SK-N-SH (cell line): Measurements from ENCODE around the gene PRPS1. TPM values are rescaled to one million over a fixed set of nuclear protein-coding genes. Genes with fewer than 3 reads are reported as not detected.

Experiments used
- CTCF ChIA-PET: fragments of 300-600, 350-600 bp; formaldehyde crosslinking; extraction: SDS; loops from one replicate; lab custom pipeline; 2021; lab: Yijun Ruan, JAX
- POLR2A ChIA-PET: fragments of 350-600 bp; sonication (Branson Sonifier 250); formaldehyde crosslinking; extraction: SDS; loops from one replicate; lab custom pipeline; 2020; ENCODE audit warnings: antibody characterized with exemption, inconsistent platforms; lab: Yijun Ruan, JAX
- DNase-seq: peaks from one replicate; pipeline ENCODE4 v3.0.0; 2012
- H2AFZ ChIP-seq: fragments of 200-600 bp; sonication (generic); 2 replicates; pipeline ENCODE4 v1.8.1; 2016; ENCODE audit warnings: antibody characterized with exemption, mild to moderate bottlenecking, low read depth
- H3F3A ChIP-seq: fragments of 200-600 bp; sonication (generic); replicated peaks from 2 replicates; pipeline ENCODE3; 2016; ENCODE audit warnings: antibody characterized with exemption, mild to moderate bottlenecking; ENCODE audit not compliant: insufficient read depth
- H3K27ac ChIP-seq, 2 experiments: fragments of 200-500 bp in 1 of 2; fragments of 200-600 bp in 1 of 2; sonication (Bioruptor generic) in 1 of 2; sonication (generic), shearing (Covaris generic) in 1 of 2; 2 replicates each; pipeline versions ENCODE4 v1.5.1 to v1.6.1; 2014 to 2016; ENCODE audit warnings: low read depth in 2 of 2, inconsistent platforms in 1 of 2, low read length in 1 of 2, mild to moderate bottlenecking in 1 of 2, mixed read lengths in 1 of 2
- H3K27me3 ChIP-seq: fragments of 200-600 bp; sonication (generic), shearing (Covaris generic); 2 replicates; pipeline ENCODE4 v1.6.1; 2016; ENCODE audit warnings: mixed run types; ENCODE audit not compliant: insufficient read depth
- H3K36me3 ChIP-seq, 2 experiments: fragments of 200-500 bp in 1 of 2; fragments of 200-600 bp in 1 of 2; sonication (Bioruptor generic) in 1 of 2; sonication (generic) in 1 of 2; replicated peaks in 1 of 2; 2 replicates each; pipeline versions ENCODE3 to v1.5.1; 2014 to 2016; ENCODE audit warnings: low read length in 1 of 2, mild to moderate bottlenecking in 1 of 2; ENCODE audit not compliant: insufficient read depth in 2 of 2, control insufficient read depth in 1 of 2
- H3K4me1 ChIP-seq, 2 experiments: fragments of 200-500 bp in 1 of 2; fragments of 200-600 bp in 1 of 2; sonication (Bioruptor generic) in 1 of 2; sonication (generic), shearing (Covaris generic) in 1 of 2; 2 replicates each; pipeline versions ENCODE4 v1.5.1 to v1.6.1; 2014 to 2016; ENCODE audit warnings: low read depth in 1 of 2, low read length in 1 of 2, mixed run types in 1 of 2; ENCODE audit not compliant: insufficient read depth in 2 of 2, control insufficient read depth in 1 of 2
- H3K4me2 ChIP-seq: fragments of 200-600 bp; sonication (generic), shearing (Covaris generic); 2 replicates; pipeline ENCODE4 v1.6.1; 2017; ENCODE audit warnings: mixed run types
- H3K4me3 ChIP-seq, 2 experiments: fragments of 200-500 bp in 1 of 2; fragments of 200-600 bp in 1 of 2; sonication (Bioruptor generic) in 1 of 2; sonication (generic), shearing (Covaris generic) in 1 of 2; 2 replicates each; pipeline versions ENCODE4 v1.5.1 to v1.8.1; 2014 to 2016; ENCODE audit warnings: low read depth in 2 of 2, inconsistent platforms in 1 of 2, low read length in 1 of 2, mild to moderate bottlenecking in 1 of 2, mixed read lengths in 1 of 2, moderate library complexity in 1 of 2
- H3K79me2 ChIP-seq: fragments of 200-600 bp; sonication (generic); 2 replicates; pipeline ENCODE4 v1.8.1; 2017; ENCODE audit warnings: mild to moderate bottlenecking; ENCODE audit not compliant: insufficient read depth
- H3K9ac ChIP-seq: fragments of 200-600 bp; sonication (generic); 2 replicates; pipeline ENCODE4 v1.6.1; 2017; ENCODE audit warnings: mixed run types
- H3K9me2 ChIP-seq: fragments of 200-600 bp; sonication (generic); 2 replicates; pipeline ENCODE4 v1.6.1; 2017; ENCODE audit warnings: mixed run types
- H3K9me3 ChIP-seq: fragments of 200-600 bp; sonication (generic); 2 replicates; pipeline ENCODE4 v1.6.1; 2017; ENCODE audit warnings: mixed run types, mild to moderate bottlenecking, moderate library complexity
- H4K20me1 ChIP-seq: fragments of 200-600 bp; sonication (generic); 2 replicates; pipeline ENCODE4 v1.6.1; 2017; ENCODE audit warnings: mild to moderate bottlenecking, mixed run types; ENCODE audit not compliant: insufficient read depth
- CHD2 ChIP-seq: fragments of 150-350 bp; IDR thresholded peaks from 2 replicates; pipeline ENCODE4 v1.6.1; 2018; ENCODE audit warnings: low read length; ENCODE audit not compliant: partially characterized antibody
- ELF1 ChIP-seq: IDR thresholded peaks from 2 replicates; pipeline ENCODE4 v1.4.0; 2012
- EZH2phosphoT487 ChIP-seq: fragments of 200-600 bp; sonication (generic); IDR thresholded peaks from 2 replicates; pipeline ENCODE4 v1.6.1; 2017; ENCODE audit warnings: low read depth, mixed run types, mild to moderate bottlenecking, antibody characterized with exemption, moderate library complexity, borderline replicate concordance
- FOSL2 ChIP-seq: IDR thresholded peaks from 2 replicates; pipeline ENCODE4 v1.4.0; 2012; ENCODE audit warnings: low read depth, mild to moderate bottlenecking, moderate library complexity, borderline replicate concordance
- MXI1 ChIP-seq: IDR thresholded peaks from 2 replicates; pipeline ENCODE4 v1.6.1; 2012; ENCODE audit warnings: mild to moderate bottlenecking, low read depth, low read length, improper control_type of control experiment
- NFIC ChIP-seq: IDR thresholded peaks from 2 replicates; pipeline ENCODE4 v1.4.0; 2012; ENCODE audit warnings: borderline replicate concordance
- NRF1 ChIP-seq: IDR thresholded peaks from 2 replicates; pipeline ENCODE4 v1.6.1; 2012; ENCODE audit warnings: low read depth, mild to moderate bottlenecking, low read length
- POLR2AphosphoS5 ChIP-seq: IDR thresholded peaks from 2 replicates; pipeline ENCODE4 v1.6.1; 2012; ENCODE audit warnings: low read depth, low read length
- RAD21 ChIP-seq: IDR thresholded peaks from 2 replicates; pipeline ENCODE4 v1.6.1; 2012; ENCODE audit warnings: mild to moderate bottlenecking, low read length
- RFX5 ChIP-seq: IDR thresholded peaks from 2 replicates; pipeline ENCODE4 v1.6.1; 2012; ENCODE audit warnings: mild to moderate bottlenecking, improper control_type of control experiment, low read length
- SMC3 ChIP-seq: IDR thresholded peaks from 2 replicates; pipeline ENCODE4 v1.6.1; 2012; ENCODE audit warnings: low read depth, low read length, improper control_type of control experiment
- TAF1 ChIP-seq: IDR thresholded peaks from 2 replicates; pipeline ENCODE4 v1.6.1; 2012; ENCODE audit warnings: low read depth, mild to moderate bottlenecking, low read length, moderate library complexity, borderline replicate concordance
- TCF12 ChIP-seq: IDR thresholded peaks from 2 replicates; pipeline ENCODE4 v1.4.0; 2012
- USF2 ChIP-seq: fragments of 150-350 bp; IDR thresholded peaks from 2 replicates; pipeline ENCODE4 v1.6.1; 2017; ENCODE audit warnings: antibody characterized with exemption, low read length, low read depth, borderline replicate concordance
- YY1 ChIP-seq: IDR thresholded peaks from 2 replicates; pipeline ENCODE4 v1.4.0; 2012; ENCODE audit warnings: low read depth, mild to moderate bottlenecking
- WGBS: methylation state at CpG from one replicate; pipeline ENCODE4 v1.1.6; 2017; ENCODE audit warnings: low lambda C conversion rate; 5-methylcytosine and 5-hydroxymethylcytosine counted together
- polyA plus RNA-seq, 3 experiments: library from polyadenylated mRNA; depleted of rRNA; stranded (reverse); fragments of >200 nt; gene quantifications; 2 replicates each; pipeline ENCODE4 v1.2.3, GENCODE V29; 2012
- TF ChIP-seq, protein P1 (sequence below): IDR thresholded peaks from 2 replicates; pipeline ENCODE4; 2012
- TF ChIP-seq, protein P2 (sequence below): IDR thresholded peaks from 2 replicates; pipeline ENCODE4 v1.6.1; 2012; ENCODE audit warnings: mild to moderate bottlenecking, low read depth, low read length, moderate library complexity
- TF ChIP-seq, protein P3 (sequence below): IDR thresholded peaks from 2 replicates; pipeline ENCODE4 v1.4.0; 2012; ENCODE audit warnings: low read depth, borderline replicate concordance

The PRPS1 gene
- polyA plus RNA-seq (2012; rRNA removed), result 42.3 and 64.9 TPM in 2 replicates
- 63.1 and 63.6 TPM in 2 replicates for polyA plus RNA-seq (2012; cell fraction: cytosol; rRNA removed)
- polyA plus RNA-seq (2012; cell fraction: nucleus; rRNA removed), result 23.8 and 35.8 TPM in 2 replicates

GRCh38 chrX:107627838-107628661, at the start of gene PRPS1:
Gene PRPS1 (plus strand): TSS chrX:107628510. CDS start chrX:107628629, 119 bp downstream.
- TF ChIP-seq TAF1 (peak; percentile 58; the same call in 1 of the 2 replicates), POLR2AphosphoS5 (peak; percentile 64), MXI1 (peak; percentile 79; the same call in 1 of the 2 replicates), SMC3 (no peak), FOSL2 (no peak), YY1 (peak; percentile 88)
- Histone ChIP-seq H3K79me2 (peaks cover 42% of the 10 kb centered on the region), H3K9ac (peak within 1 kb of the TSS; percentile 83), H2AFZ (peak within 1 kb of the TSS; percentile 76), H3K4me1 (peaks cover 0 to 5% of the 10 kb centered on the region in 2 experiments; a peak in 1 of 4 replicates), H3K27me3 (no peaks in the 10 kb centered on the region; the same call in 1 of the 2 replicates), H3K4me3 (peak within 1 kb of the TSS; percentile 67 to 75), H3K9me3 (no peaks in the 10 kb centered on the region), H3K4me2 (peak within 1 kb of the TSS; percentile 75), H3K36me3 (no peaks in the 10 kb centered on the region), H3K27ac (peak within 1 kb of the TSS; percentile 59 to 60), H3F3A (no peaks in the 10 kb centered on the region), H3K9me2 (no peaks in the 10 kb centered on the region), H4K20me1 (peaks cover 13% of the 10 kb centered on the region)
- ChIA-PET POLR2A (interaction anchor here (0.7 to 1.3 kb wide), 2 partner anchors 64 to 88 kb away, joined by 3 read pairs; no protein-coding TSS in a partner anchor), CTCF (interaction anchor here (1.2 kb wide), 1 partner anchor 89 kb away, joined by 3 read pairs; no protein-coding TSS in a partner anchor)
- WGBS, result 6% methylated on average over 20 of the region's 37 CpGs
- DNase-seq, result peak; percentile 84

- no peak overlapping the region for H2AFZ ChIP-seq
- 12% methylated on average over 3 of the region's 3 CpGs for WGBS
Observed at GRCh38 chrX:107579956-107580355, 48.4 kb upstream of the PRPS1 start.

More at GRCh38 chrX:107579956-107580355, 48.4 kb upstream of the PRPS1 start:
- no peak for DNase-seq
- TF ChIP-seq USF2 (no peak), POLR2AphosphoS5 (no peak), SMC3 (no peak), ELF1 (no peak), NRF1 (no peak), FOSL2 (no peak), CHD2 (no peak), NFIC (no peak), EZH2phosphoT487 (no peak), RAD21 (no peak), TCF12 (no peak), RFX5 (no peak), MXI1 (no peak)
- TF ChIP-seq, protein P1, sequence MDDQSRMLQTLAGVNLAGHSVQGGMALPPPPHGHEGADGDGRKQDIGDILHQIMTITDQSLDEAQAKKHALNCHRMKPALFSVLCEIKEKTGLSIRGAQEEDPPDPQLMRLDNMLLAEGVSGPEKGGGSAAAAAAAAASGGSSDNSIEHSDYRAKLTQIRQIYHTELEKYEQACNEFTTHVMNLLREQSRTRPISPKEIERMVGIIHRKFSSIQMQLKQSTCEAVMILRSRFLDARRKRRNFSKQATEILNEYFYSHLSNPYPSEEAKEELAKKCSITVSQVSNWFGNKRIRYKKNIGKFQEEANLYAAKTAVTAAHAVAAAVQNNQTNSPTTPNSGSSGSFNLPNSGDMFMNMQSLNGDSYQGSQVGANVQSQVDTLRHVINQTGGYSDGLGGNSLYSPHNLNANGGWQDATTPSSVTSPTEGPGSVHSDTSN, result no peak
- TF ChIP-seq, protein P2, sequence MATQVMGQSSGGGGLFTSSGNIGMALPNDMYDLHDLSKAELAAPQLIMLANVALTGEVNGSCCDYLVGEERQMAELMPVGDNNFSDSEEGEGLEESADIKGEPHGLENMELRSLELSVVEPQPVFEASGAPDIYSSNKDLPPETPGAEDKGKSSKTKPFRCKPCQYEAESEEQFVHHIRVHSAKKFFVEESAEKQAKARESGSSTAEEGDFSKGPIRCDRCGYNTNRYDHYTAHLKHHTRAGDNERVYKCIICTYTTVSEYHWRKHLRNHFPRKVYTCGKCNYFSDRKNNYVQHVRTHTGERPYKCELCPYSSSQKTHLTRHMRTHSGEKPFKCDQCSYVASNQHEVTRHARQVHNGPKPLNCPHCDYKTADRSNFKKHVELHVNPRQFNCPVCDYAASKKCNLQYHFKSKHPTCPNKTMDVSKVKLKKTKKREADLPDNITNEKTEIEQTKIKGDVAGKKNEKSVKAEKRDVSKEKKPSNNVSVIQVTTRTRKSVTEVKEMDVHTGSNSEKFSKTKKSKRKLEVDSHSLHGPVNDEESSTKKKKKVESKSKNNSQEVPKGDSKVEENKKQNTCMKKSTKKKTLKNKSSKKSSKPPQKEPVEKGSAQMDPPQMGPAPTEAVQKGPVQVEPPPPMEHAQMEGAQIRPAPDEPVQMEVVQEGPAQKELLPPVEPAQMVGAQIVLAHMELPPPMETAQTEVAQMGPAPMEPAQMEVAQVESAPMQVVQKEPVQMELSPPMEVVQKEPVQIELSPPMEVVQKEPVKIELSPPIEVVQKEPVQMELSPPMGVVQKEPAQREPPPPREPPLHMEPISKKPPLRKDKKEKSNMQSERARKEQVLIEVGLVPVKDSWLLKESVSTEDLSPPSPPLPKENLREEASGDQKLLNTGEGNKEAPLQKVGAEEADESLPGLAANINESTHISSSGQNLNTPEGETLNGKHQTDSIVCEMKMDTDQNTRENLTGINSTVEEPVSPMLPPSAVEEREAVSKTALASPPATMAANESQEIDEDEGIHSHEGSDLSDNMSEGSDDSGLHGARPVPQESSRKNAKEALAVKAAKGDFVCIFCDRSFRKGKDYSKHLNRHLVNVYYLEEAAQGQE, result no peak
- TF ChIP-seq, protein P3, sequence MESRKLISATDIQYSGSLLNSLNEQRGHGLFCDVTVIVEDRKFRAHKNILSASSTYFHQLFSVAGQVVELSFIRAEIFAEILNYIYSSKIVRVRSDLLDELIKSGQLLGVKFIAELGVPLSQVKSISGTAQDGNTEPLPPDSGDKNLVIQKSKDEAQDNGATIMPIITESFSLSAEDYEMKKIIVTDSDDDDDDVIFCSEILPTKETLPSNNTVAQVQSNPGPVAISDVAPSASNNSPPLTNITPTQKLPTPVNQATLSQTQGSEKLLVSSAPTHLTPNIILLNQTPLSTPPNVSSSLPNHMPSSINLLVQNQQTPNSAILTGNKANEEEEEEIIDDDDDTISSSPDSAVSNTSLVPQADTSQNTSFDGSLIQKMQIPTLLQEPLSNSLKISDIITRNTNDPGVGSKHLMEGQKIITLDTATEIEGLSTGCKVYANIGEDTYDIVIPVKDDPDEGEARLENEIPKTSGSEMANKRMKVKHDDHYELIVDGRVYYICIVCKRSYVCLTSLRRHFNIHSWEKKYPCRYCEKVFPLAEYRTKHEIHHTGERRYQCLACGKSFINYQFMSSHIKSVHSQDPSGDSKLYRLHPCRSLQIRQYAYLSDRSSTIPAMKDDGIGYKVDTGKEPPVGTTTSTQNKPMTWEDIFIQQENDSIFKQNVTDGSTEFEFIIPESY, result no peak
- H3K79me2 ChIP-seq, result no peaks in the 10 kb centered on the region
- no peak overlapping the region for H3K4me3 ChIP-seq
- no peaks in the 10 kb centered on the region for H3K4me1 ChIP-seq
- H3K36me3 ChIP-seq, result no peaks in the 10 kb centered on the region
- ChIA-PET CTCF (no interaction called here), POLR2A (no interaction called here)
- H3K4me2 ChIP-seq, result no peak overlapping the region
- no peaks in the 10 kb centered on the region; the same call in 1 of the 2 replicates for H3K27me3 ChIP-seq
- H3K27ac ChIP-seq, result no peak overlapping the region
- no peaks in the 10 kb centered on the region for H4K20me1 ChIP-seq
- H3K9ac ChIP-seq, result no peak overlapping the region
- no peaks in the 10 kb centered on the region for H3K9me2 ChIP-seq
- no peaks in the 10 kb centered on the region for H3F3A ChIP-seq
- no peaks in the 10 kb centered on the region for H3K9me3 ChIP-seq
